HG02938 (cell line): ENCODE measurements around the gene CRYBG3.

ENCODE experiments used
- ATAC-seq: cut with Tn5 transposase; IDR thresholded peaks from one replicate; pipeline ENCODE4 v1.9.1; 2021; ENCODE audit warnings: mild to moderate bottlenecking, moderate library complexity; ENCODE audit not compliant: unreplicated experiment

The CRYBG3 gene

DNA sequence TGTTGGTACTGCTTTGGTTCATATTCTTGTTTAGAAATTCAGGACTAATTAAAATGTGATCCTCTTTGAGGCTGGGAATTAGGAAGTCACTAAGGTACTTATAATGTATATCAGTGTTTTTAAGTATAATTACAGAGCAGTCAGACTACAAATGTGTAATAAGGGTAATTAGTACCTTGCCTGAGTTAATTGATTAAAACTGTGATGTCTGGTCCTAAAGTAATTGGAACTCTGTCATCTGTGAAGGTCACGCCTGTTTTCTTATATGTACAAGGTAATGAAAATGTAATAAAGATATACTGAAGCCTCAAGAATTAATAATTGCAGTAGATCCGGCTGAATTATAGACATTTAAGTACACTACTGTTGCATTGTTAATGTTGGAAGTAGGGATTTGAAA lies 117.6 kb downstream of the CRYBG3 start:
- ATAC-seq = no peak

DNA sequence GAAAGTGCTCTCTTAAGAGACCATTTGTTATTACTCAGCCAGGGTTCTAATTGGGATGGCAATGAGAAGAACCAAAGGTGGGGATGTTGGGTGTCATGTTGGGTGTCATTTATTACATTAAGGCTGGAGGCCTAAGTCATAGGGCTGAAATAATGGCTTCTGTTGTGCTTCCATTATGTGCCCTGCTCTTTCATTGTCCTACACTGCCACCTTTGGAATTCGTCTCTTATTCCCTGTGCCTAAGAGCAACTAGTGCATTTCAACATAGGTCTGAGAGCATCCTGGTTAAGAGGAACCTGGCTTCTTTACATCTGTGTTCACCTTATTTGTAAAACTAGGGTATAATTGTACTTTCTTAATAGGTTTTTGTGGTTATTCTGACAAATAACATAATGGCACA lies 118.2 kb downstream of the CRYBG3 start:
- no peak for ATAC-seq

DNA sequence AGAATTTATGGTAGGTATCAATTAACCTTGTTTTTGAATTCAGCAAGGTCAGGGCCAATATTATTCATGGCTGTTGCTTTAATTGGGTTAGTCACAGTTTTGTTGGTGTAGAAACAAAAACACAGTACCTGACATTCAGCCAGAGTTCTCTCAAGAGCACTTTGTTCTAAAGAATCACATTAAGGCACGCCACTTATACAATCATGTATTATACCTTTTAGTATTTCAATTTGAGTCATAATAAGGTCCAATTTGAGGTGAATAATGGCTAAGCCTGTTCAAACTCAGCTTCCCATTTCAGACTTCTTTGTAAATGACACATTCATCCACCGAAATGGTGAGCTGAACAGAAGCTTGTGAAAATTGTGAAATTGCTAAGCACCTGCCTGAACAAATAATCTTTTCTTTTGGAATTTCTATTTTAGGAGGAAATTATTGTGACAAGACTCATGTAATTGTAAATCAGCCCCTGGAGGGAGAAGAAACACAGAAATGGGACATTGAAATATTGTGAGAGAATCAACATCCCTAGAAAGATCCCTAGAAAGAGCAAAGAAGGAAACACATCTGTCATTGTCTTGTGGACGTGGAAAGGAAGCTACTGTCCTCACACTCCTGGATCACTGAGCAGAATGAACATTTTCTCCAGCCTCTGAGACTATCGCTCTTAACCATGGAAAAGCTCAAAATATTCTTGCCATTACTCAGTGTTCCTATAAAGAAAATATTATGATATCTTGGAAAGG lies 121.2 kb downstream of the CRYBG3 start:
- ATAC-seq = no peak

DNA sequence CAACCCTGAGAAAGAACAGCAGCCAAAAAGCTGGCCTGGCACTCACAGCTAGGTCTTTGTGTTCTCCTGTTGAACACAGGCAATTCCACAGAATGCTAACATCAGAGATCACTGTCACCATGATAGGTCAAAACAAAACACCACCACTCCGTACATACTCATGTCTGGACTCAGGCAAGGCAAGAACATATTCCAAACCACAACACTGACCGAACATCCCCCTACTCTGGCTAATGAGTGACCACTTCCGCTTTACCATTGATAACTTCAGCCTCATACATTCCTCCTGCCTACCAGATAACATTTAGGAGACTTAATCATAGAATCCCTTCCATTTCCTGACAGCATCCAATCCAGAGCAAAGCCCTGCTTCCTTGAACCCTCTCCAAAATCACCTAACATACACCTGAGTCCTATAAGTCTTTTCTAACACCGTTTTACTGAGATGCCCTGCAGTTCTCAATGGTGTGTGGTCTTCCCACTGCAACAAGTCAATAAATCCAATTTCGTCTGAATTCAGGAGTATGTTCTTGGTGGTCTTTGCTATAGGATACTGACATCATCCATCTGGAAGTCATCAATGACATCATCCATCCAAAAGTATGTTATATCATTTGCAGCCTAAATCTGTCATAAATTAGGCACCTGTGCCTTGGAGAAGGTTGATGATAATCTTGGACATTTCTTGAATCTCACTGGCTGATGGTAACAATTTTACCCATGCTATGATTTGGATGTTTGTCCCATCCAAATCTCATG lies 126.7 kb downstream of the CRYBG3 start:
- no peak for ATAC-seq

DNA sequence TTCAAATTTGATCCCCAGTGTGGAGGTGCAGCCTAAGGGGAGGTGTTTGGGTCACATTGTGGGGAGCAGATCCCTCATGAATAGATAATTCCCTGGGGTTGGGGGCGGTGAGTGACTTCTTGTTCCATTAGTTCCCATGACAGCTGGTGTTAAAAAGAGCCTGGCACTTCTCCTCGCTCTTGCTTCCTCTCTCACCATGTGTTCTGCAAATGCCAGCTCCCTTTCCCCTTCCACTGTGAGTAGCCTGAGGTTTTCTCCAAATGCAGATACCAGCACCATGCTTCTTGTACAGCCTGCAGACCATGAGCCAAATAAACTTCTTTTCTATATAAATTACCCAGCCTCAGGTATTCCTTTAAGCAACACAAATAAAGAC lies 127.3 kb downstream of the CRYBG3 start:
- no peak for ATAC-seq

DNA sequence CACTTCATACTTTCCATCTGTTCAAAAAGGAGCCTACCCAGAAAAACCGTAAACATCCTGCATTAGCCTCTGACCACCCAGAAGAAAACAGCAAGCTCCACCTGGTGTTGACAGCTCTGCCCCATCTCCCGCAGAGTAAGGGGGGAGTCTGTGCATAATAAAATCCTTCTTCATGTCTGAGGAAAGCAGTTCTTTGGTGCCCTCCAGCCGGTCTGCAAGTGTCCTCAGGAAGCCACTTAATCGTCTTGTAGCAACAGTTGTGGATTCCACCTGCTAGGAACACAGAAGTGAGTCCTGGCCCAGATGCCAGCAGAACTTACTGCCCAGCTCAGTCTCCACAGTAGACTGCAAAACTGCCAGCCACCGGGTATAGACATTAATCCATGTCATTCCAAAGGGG lies 127.9 kb downstream of the CRYBG3 start:
- no peak for ATAC-seq

DNA sequence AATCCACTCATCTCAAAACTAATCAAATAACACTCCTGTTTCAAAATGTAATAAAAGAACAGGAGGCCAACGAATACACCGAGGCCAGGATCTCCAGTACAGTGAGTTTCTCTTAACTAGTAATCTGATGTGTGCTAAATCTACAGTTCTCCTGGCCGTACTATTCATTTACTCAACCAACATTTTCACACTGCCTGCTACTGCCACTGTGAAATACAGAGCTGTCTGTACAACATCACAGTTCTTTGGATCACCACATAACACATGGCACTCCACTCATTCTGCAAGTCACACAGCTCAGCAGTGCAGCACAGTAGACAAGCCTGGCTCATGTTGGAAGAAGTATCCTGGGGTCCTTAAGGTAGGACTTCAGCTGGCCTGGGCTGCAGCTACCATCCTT lies 128.5 kb downstream of the CRYBG3 start:
- no peak for ATAC-seq

DNA sequence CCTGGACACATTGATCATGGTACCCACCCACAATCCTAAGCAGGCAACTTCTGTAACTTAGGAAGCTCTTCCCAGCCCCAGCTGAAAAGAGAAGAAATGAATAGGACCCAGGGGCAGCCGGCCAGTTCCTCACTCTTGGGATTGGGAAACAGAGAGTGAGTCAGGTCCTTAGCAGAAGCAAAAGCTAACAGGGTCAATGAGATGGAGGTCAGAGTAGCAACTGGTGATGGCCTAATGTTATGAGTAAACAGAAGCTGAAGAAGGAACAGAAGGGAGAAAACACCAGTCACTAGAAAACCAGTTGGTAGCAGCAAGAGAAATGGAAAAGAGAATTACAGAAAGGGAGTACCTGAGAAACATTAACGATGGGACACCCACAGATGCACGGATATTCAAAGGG lies 130.5 kb downstream of the CRYBG3 start:
- no peak for ATAC-seq

DNA sequence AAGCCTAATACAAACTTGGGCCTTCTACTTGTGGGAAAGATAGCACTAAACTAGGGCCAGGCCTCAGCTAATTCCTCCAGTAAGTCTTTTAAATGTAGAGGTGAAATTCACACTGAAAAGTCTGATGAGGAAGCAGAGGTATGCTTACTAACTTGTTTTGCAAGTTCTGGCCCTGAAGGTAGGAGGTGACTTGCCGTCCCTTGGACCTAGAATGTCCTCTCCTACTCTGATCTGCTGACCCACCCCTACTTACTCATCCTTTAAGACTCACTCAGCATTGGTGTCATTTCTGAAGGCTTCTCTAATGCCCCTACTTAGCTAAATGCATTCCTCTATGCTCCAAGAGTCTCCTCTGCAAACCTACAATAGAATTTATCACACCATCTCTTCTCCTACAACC lies 131.1 kb downstream of the CRYBG3 start:
- ATAC-seq = no peak

DNA sequence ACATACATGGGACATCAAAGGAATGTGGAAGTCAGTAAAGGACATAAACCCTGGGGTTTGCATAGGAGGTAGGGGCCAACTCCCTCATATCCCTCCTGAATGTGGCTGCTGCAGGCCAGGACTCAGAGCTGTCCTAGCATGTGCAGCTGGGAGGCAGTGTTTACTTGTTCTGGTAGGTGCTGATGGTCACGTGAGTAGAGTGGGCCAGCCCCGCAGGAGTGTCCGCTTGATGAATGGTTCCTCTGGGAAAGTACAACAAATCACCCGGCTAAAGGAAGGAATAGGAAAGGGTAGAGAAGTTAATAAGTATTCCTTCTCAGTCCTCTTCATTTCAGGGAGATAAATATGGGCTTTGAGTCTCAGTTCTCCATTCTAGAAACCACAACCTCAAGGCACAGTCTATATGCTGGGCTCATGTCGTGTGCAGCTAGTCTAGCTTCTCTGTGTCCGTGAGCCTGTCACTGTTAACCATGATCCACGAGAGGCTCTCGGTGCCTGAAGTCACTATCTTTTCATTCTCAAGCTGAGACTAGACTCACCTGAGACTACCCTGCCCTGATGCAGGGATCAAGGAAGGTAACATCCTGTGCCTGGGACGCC lies 132.5 kb downstream of the CRYBG3 start:
- ATAC-seq = no peak

DNA sequence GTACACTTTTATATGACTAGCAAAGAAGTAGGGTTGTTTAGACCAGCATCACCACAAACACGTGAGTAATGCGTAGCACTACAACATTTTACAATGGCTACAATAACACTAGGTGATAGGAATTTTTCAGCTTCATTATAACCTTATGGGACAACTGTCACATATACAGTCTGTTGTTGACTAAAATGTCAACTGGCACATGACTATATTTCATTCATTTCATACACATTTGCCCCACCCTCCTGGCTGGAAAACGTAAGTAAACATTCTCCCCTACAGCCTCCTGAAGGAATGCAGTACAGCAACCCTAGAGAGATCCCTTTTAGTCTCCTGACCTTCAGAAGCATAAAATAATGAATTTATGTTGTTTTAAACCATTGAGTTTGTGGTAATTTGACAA lies 134.2 kb downstream of the CRYBG3 start:
- ATAC-seq = no peak

DNA sequence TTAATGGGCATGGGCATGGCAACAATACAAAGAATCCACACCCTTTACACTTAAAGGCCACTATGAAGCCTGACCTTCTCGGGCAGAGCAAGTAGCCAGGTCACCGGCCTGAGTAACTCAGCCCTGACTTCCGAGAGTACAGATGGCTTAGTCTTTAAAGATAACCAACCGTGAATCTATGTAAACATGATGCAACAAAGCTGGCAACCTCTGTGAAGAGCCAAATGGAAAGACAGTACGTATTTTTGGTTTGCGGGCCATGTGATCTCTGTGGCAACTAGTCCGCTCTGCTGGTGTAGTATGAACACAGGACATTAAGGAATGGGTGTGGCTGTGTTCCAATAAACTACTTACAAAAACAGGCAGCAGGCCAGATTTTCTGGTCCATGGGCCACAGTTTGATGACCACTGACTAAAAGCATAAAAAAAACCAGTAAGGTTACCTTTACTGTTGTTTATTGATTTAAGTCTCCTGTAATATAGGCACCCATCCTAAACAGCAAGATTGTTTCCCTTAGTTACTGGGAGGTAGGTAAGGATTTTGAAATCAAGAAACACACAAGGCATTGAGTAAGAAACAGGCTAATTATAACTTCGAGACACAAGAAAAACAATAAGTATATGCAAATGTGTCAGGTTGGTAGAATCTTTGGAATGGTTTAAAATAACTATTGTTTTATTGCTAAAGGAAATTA lies 136.0 kb downstream of the CRYBG3 start:
- no peak for ATAC-seq

DNA sequence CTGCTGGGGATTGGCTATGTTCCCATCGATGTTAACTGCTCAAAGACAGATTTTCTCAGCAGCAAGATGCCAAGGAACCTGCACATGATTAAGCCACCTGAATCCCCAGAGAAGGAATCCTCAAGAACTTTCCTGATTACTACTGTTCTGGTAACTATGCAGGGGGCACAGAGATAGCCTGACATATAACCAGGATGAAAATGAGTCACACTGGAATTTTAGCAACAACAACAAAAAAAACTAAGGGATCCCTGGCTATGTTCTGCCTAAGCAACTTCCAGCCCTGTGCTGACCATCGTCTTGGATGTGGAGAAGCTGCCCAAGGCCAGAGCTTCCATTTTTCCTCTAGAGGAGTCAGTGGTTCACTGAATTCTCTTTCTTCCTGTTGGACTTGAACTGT lies 136.6 kb downstream of the CRYBG3 start:
- no peak for ATAC-seq

DNA sequence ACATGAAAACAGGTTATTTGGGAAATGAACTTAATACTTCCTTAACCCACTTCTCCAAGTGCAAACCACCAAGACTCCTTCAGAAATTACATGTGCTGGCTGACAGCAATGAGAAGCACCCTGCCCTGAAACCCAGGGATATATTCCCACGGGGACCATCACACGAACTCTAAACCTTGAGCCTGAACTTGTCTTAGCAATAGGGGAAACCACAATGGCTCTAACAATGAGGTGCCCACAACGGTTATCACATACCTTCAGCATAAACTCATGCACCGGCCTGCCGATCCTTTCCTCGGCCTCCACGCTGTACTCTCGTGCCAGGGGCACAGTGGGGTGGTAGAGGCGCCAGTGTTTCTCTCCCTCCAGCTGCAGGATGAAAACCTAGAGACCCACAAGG lies 137.0 kb downstream of the CRYBG3 start:
- ATAC-seq = no peak

DNA sequence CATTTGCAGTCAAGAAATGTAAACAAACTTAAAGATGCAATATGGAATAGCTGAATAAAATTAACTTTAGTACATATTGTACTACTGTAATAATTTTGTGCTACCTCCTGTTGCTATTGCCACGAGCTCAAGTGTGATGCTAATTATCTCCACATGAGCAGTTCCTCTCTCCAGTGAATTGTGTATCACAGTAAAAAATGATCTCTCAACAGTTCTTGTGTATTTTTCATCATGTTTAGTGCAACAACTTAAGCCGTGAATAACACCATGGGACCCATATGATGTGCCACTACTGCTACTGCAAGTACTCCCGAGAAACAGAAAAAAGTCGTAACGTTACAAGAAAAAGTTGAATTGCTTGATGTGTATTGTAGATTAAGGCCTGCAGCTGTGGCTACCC lies 138.1 kb downstream of the CRYBG3 start:
- no peak for ATAC-seq

DNA sequence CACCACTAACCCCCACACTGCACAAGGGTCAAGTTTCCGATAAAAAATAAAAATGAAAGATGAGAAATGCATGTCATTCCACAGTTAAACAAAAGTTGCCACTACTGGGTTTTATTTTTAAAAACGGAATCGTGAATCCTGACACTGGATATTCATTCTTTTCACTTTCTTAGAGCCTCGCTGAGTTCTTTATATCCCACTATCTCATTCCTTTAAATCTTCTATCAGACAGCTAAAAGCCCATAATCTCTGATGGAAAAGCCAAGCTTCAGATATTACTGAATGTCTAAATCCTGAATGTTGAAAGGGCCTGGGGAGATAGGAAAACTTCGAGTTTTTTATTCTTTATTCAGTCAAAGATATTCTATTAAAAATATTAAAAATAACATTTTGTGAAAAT lies 138.7 kb downstream of the CRYBG3 start:
- no peak for ATAC-seq

DNA sequence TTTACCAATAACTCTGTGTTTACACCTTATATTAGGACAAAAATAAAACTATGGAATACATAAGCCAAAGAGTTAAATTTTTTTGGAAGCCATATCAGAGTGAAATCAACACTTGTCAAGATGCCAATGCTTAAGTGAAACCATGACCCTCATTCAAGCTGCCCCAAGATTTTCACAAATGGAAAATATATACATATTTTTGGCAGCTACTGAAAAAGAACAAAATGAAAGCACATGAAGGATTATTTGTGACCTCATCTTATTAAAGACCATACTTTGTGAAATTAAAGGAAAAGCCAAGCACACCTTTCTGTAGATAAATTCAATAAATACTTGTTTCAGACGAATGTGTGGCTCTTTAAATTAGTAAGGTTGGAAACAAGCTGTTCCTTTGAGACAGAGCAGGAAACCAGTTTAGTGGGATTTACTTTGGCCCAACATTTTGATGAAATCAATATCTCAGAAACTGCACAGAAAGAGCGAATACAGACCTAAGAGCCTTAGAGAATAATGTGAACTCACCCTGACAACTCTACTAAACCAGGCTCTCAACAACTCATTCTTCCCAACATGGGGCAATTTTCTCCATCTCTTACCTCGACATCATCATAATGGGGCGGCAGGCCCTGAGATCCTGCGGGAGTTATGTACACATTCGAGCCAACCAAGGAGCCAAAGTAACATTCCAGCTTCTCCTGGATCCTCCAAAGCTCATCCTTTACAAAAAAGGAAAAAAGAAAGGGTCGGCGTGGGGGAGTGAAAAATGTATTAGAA lies 139.4 kb downstream of the CRYBG3 start:
- no peak for ATAC-seq

DNA sequence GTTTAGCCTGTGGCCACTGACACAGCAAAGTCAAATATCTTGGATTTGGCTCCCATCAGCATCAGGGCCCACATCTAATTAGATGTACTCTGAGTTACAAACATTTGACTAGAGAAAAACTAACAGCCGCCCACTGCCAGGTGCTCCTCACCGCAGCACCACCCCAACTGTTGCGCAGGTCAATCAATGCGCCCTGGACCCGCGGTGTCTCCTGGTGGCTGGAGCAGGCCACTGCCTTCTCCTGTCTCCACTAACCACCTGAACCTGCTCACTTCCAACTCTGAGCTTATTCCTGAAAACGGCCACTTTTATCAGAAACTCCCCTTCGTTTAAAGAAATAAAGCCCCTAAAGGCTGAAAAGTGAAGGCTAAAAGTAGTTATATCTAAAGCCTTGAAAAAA lies 146.2 kb downstream of the CRYBG3 start:
- ATAC-seq = no peak

DNA sequence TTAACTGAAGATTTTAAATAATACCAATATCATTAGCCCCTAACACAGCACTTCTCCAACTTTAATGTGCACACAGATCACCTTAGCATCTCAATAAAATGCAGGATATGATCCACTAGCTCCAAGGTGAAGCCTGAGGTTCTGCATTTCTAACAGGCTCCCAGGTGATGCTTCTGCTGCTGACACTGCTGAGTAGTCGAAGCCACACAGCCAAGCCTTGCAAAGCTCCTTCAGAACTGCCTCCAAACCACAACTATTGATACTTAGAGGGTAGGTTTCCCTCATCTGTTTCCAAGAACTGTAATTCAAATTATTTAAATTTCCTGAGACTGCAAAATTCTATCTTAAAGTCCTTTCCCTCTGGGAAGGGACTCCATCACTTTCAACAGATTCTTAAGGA lies 146.6 kb downstream of the CRYBG3 start:
- no peak for ATAC-seq

DNA sequence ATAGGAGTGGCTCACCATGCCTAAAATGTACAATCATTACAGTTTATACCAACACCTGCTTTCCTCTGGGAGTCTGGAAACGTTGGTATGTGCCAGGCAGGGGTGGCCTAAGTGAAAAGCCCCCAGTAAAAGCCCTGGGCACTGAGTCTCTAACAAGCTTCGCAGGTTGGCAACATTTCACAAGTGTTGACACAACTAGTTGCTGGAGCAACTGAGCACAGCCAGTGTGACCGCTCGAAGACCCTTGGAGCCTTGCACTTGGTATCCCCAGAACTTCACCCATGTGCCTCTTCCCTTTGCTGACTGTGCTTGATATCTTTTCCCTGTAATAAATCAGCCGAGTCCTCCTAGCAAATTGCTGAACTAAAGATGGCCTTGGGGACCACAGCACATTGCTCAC lies 147.7 kb downstream of the CRYBG3 start:
- no peak for ATAC-seq

DNA sequence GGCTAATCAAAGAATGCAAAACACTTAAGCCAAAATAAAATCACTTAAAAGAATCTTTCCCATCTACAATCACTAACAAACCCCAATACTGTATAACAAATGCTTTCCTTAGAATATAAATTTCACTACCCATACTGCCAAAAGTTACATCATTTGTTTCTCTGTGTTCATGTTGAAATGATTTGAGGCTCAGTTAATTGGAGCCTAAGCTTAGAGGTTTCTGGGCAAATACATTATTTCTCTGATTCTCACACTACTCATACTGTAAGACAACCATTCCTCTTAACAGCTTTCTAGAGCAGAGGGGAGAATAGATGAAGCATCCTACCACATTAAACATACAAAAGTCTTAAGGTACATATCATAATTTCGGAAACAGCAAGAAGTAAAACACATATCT lies 148.3 kb downstream of the CRYBG3 start:
- no peak for ATAC-seq
